CD4-positive, alpha-beta memory T cell (primary cell): ENCODE results near the gene HDAC7. TPM values are rescaled to one million over a fixed set of nuclear protein-coding genes. Genes with fewer than 3 reads are reported as not detected.
"Not testable (repeated sequence)": the region's sequence is repeated elsewhere in the genome, so short reads cannot be mapped to it uniquely, and the experiment has no call there.

Experiments
- CTCF ChIA-PET: fragments of 350-600 bp; sonication (Branson Sonifier 250); formaldehyde crosslinking; loops from one replicate; lab custom pipeline; 2021; ENCODE audit warnings: inconsistent platforms; ENCODE audit not compliant: partially characterized antibody; lab: Charles Lee
- POLR2A ChIA-PET: fragments of 350-600 bp; sonication (Branson Sonifier 250); formaldehyde crosslinking; loops from one replicate; lab custom pipeline; 2021; ENCODE audit not compliant: partially characterized antibody; lab: Charles Lee
- DNase-seq, 5 donors: peaks; one replicate each; pipeline versions ENCODE4 v3.0.0 to v3.0.0-alpha.2; 2020 to 2022; ENCODE audit warnings: mixed read lengths in 1 of 5
- H3K27ac ChIP-seq: one replicate; pipeline ENCODE4 v1.7.0; 2013; ENCODE audit warnings: low read depth, low read length
- H3K27me3 ChIP-seq: 2 replicates; pipeline ENCODE4 v1.7.0; 2013; ENCODE audit warnings: mild to moderate bottlenecking, low read length, moderate library complexity; ENCODE audit not compliant: insufficient read depth
- H3K36me3 ChIP-seq: 2 replicates; pipeline ENCODE4 v1.7.0; 2013; ENCODE audit warnings: mild to moderate bottlenecking, low read length, moderate library complexity; ENCODE audit not compliant: insufficient read depth
- H3K4me1 ChIP-seq: 2 replicates; pipeline ENCODE4 v1.7.0; 2013; ENCODE audit warnings: mild to moderate bottlenecking, low read length, moderate library complexity; ENCODE audit not compliant: insufficient read depth
- H3K4me3 ChIP-seq, 2 donors: one replicate each; pipeline ENCODE4 v1.7.0; 2013; ENCODE audit warnings: low read length in 2 of 2, mild to moderate bottlenecking in 1 of 2
- H3K9me3 ChIP-seq, 2 donors: one replicate each; pipeline ENCODE4 v1.7.0; 2013; ENCODE audit warnings: low read length in 2 of 2, control low read depth in 1 of 2; ENCODE audit not compliant: control insufficient read depth in 1 of 2
- H3K27ac Mint-ChIP-seq, 7 donors: one replicate each; pipeline ENCODE4 v1.8.0; 2020 to 2021; ENCODE audit warnings: mixed read lengths in 7 of 7, mild to moderate bottlenecking in 6 of 7, inconsistent platforms in 3 of 7, moderate library complexity in 3 of 7
- H3K27me3 Mint-ChIP-seq, 2 donors: one replicate each; pipeline ENCODE4 v1.8.0; 2020 to 2021; ENCODE audit warnings: mixed read lengths in 2 of 2
- H3K36me3 Mint-ChIP-seq, 2 donors: one replicate each; pipeline ENCODE4 v1.8.0; 2020 to 2021; ENCODE audit warnings: mixed read lengths in 2 of 2, inconsistent platforms in 1 of 2, mild to moderate bottlenecking in 1 of 2
- H3K4me1 Mint-ChIP-seq, 4 donors: one replicate each; pipeline ENCODE4 v1.8.0; 2020 to 2021; ENCODE audit warnings: mixed read lengths in 4 of 4, mild to moderate bottlenecking in 1 of 4
- H3K4me3 Mint-ChIP-seq, 8 donors: one replicate each; pipeline ENCODE4 v1.8.0; 2020 to 2021; ENCODE audit warnings: mixed read lengths in 8 of 8, mild to moderate bottlenecking in 7 of 8, moderate library complexity in 6 of 8, inconsistent platforms in 3 of 8
- H3K9me3 Mint-ChIP-seq, 8 donors: one replicate each; pipeline ENCODE4 v1.8.0; 2020 to 2021; ENCODE audit warnings: mixed read lengths in 8 of 8, mild to moderate bottlenecking in 5 of 8, inconsistent platforms in 3 of 8, moderate library complexity in 1 of 8
- intact Hi-C: fragments of 100-400 bp; cut with micrococcal nuclease; formaldehyde crosslinking; loops from one replicate; pipeline ENCODE4 v1.15.1; 2023
- polyA plus RNA-seq, 2 donors: library from polyadenylated mRNA; unstranded; fragments of 300-500 nt; fragmentation: Illumina TruSeq; gene quantifications; one replicate each; pipeline ENCODE4 v1.2.3, GENCODE V29; 2021
- total RNA-seq, 2 experiments: library from RNA; stranded (reverse); gene quantifications; one replicate each; pipeline ENCODE4 v1.2.3, GENCODE V29; 2021

HDAC7 gene
- total and polyA plus RNA-seq, 4 experiments from 2014 or later, result 7.9 to 142 (median 83.1) TPM

- H3K36me3 ChIP-seq, result no peaks in the 10 kb centered on the region
- no peaks in the 10 kb centered on the region for H3K9me3 ChIP-seq
- POLR2A ChIA-PET, result interaction anchor here (1.5 kb wide), 1 partner anchor 30 kb away, joined by 3 read pairs; no protein-coding TSS in a partner anchor
- H3K27me3 Mint-ChIP-seq, result peaks cover 0 to 1% of the 10 kb centered on the region in 2 donors
- no peak overlapping the region for H3K27ac ChIP-seq
- intact Hi-C loops, result no loop called here
- CTCF ChIA-PET, result interaction anchor here (0.7 to 22.4 kb wide), 8 partner anchors 9 to 192 kb away, joined by 3 to 568 read pairs (median 94); partner anchors contain the start of gene SLC48A1
- H3K4me1 ChIP-seq, result no peaks in the 10 kb centered on the region
- no peak overlapping the region for H3K4me3 Mint-ChIP-seq
- H3K9me3 Mint-ChIP-seq, result no peaks in the 10 kb centered on the region
- H3K36me3 Mint-ChIP-seq, result no peaks in the 10 kb centered on the region
- H3K27me3 ChIP-seq, result no peaks in the 10 kb centered on the region
- no peak for DNase-seq
- peaks cover 0 to 1% (median 0%) of the 10 kb centered on the region in 4 donors for H3K4me1 Mint-ChIP-seq
- no peak overlapping the region for H3K27ac Mint-ChIP-seq
- no peak overlapping the region for H3K4me3 ChIP-seq
These were observed 23.7 kb upstream of the HDAC7 start for GRCh38 chr12:47843226-47843980.

GRCh38 chr12:47842543-47842942 is 22.8 kb upstream of the HDAC7 start:
- H3K4me1 ChIP-seq, H3K9me3 ChIP-seq, H3K27me3 ChIP-seq, intact Hi-C loops, H3K27ac Mint-ChIP-seq, DNase-seq, H3K36me3 Mint-ChIP-seq, H3K27ac ChIP-seq, H3K36me3 ChIP-seq, H3K27me3 Mint-ChIP-seq, H3K4me3 ChIP-seq, H3K4me3 Mint-ChIP-seq, H3K4me1 Mint-ChIP-seq, H3K9me3 Mint-ChIP-seq: not testable (repeated sequence)
- POLR2A ChIA-PET, result interaction anchor here (19.2 kb wide), 1 partner anchor 37 kb away, joined by 516 read pairs; no protein-coding TSS in a partner anchor
- CTCF ChIA-PET, result interaction anchor here (0.7 to 22.4 kb wide), 8 partner anchors 10 to 191 kb away, joined by 3 to 568 read pairs (median 94); partner anchors contain the start of gene SLC48A1

GRCh38 chr12:47841910-47842309 is 22.2 kb upstream of the HDAC7 start:
- peaks cover 0 to 1% of the 10 kb centered on the region in 2 donors for H3K27me3 Mint-ChIP-seq
- Histone ChIP-seq H3K4me1 (peaks cover 13% of the 10 kb centered on the region), H3K4me3 (no peak overlapping the region), H3K9me3 (no peaks in the 10 kb centered on the region), H3K27me3 (no peaks in the 10 kb centered on the region), H3K36me3 (no peaks in the 10 kb centered on the region), H3K27ac (no peak overlapping the region)
- CTCF ChIA-PET, result interaction anchor here (1.3 to 22.4 kb wide), 7 partner anchors 8 to 128 kb away, joined by 3 to 568 read pairs (median 185); partner anchors contain the start of gene SLC48A1
- no peak overlapping the region for H3K4me3 Mint-ChIP-seq
- no peak overlapping the region for H3K27ac Mint-ChIP-seq
- no peaks in the 10 kb centered on the region for H3K9me3 Mint-ChIP-seq
- intact Hi-C loops, result no loop called here
- no peak for DNase-seq
- peaks cover 5 to 9% (median 6%) of the 10 kb centered on the region in 4 donors for H3K4me1 Mint-ChIP-seq
- POLR2A ChIA-PET, result interaction anchor here (2.1 to 19.2 kb wide), 2 partner anchors 23 to 37 kb away, joined by 6 to 516 read pairs; partner anchors contain the start of gene HDAC7
- H3K36me3 Mint-ChIP-seq, result no peaks in the 10 kb centered on the region

- Mint-ChIP-seq H3K9me3 (no peaks in the 10 kb centered on the region), H3K4me3 (no peak overlapping the region), H3K27ac (no peak overlapping the region), H3K4me1 (peaks cover 7 to 13% (median 9%) of the 10 kb centered on the region in 4 donors), H3K36me3 (no peaks in the 10 kb centered on the region), H3K27me3 (peaks cover 0 to 1% of the 10 kb centered on the region in 2 donors)
- H3K4me3 ChIP-seq, result no peak overlapping the region
- intact Hi-C loops, result no loop called here
- ChIA-PET CTCF (interaction anchor here (1.1 to 22.4 kb wide), 14 partner anchors 8 to 128 kb away, joined by 3 to 568 read pairs (median 5); partner anchors contain the start of gene SLC48A1), POLR2A (interaction anchor here (2.1 to 19.2 kb wide), 2 partner anchors 23 to 36 kb away, joined by 6 to 516 read pairs; partner anchors contain the start of gene HDAC7)
- H3K27ac ChIP-seq, result no peak overlapping the region
- peaks cover 16% of the 10 kb centered on the region for H3K4me1 ChIP-seq
- no peaks in the 10 kb centered on the region for H3K9me3 ChIP-seq
- no peaks in the 10 kb centered on the region for H3K27me3 ChIP-seq
- H3K36me3 ChIP-seq, result no peaks in the 10 kb centered on the region
- DNase-seq, result no peak
These were observed 21.8 kb upstream of the HDAC7 start for GRCh38 chr12:47841501-47841900.

- intact Hi-C loops, result no loop called here
- Histone ChIP-seq H3K4me3 (no peak overlapping the region), H3K9me3 (no peaks in the 10 kb centered on the region), H3K27me3 (no peaks in the 10 kb centered on the region), H3K4me1 (peaks cover 21% of the 10 kb centered on the region), H3K36me3 (no peaks in the 10 kb centered on the region), H3K27ac (no peak overlapping the region)
- POLR2A ChIA-PET, result interaction anchor here (2.1 to 19.2 kb wide), 3 partner anchors 22 to 98 kb away, joined by 6 to 516 read pairs (median 29); partner anchors contain the start of gene HDAC7
- no peak for DNase-seq
- no peaks in the 10 kb centered on the region for H3K27me3 Mint-ChIP-seq
- no peak overlapping the region for H3K4me3 Mint-ChIP-seq
- H3K27ac Mint-ChIP-seq, result no peak overlapping the region
- CTCF ChIA-PET, result interaction anchor here (0.8 to 22.4 kb wide), 13 partner anchors 7 to 127 kb away, joined by 3 to 568 read pairs (median 5); partner anchors contain the start of gene SLC48A1
- no peaks in the 10 kb centered on the region for H3K36me3 Mint-ChIP-seq
- no peaks in the 10 kb centered on the region for H3K9me3 Mint-ChIP-seq
- H3K4me1 Mint-ChIP-seq, result peaks cover 14 to 22% (median 17%) of the 10 kb centered on the region in 4 donors
These were observed 20.9 kb upstream of the HDAC7 start for GRCh38 chr12:47840571-47840970.

GRCh38 chr12:47839214-47839876 is 19.6 kb upstream of the HDAC7 start:
- CTCF ChIA-PET, result interaction anchor here (0.7 to 22.4 kb wide), 25 partner anchors 8 to 318 kb away, joined by 3 to 568 read pairs (median 8); partner anchors contain the start of genes ASB8, ENDOU, HDAC7 and RAPGEF3
- Histone ChIP-seq H3K9me3 (no peaks in the 10 kb centered on the region), H3K27me3 (no peaks in the 10 kb centered on the region), H3K36me3 (no peaks in the 10 kb centered on the region), H3K4me1 (peaks cover 28% of the 10 kb centered on the region), H3K27ac (no peak overlapping the region), H3K4me3 (no peak overlapping the region)
- Mint-ChIP-seq H3K4me3 (no peak overlapping the region), H3K27ac (peak overlapping the region in 1 of 7 donors; percentile 63), H3K4me1 (peaks cover 17 to 35% (median 25%) of the 10 kb centered on the region in 4 donors), H3K27me3 (no peaks in the 10 kb centered on the region), H3K36me3 (no peaks in the 10 kb centered on the region), H3K9me3 (no peaks in the 10 kb centered on the region)
- intact Hi-C loops, result loop anchor here (5.0 kb wide), 1 partner anchor 187 kb away; no protein-coding TSS in a partner anchor
- POLR2A ChIA-PET, result interaction anchor here (1.0 to 19.2 kb wide), 10 partner anchors 15 to 133 kb away, joined by 3 to 516 read pairs (median 11); partner anchors contain the start of genes HDAC7, RPAP3 and SLC48A1
- no peak for DNase-seq
